K562 (cell line): Measurements from ENCODE around the gene HELZ2. TPM values are rescaled to one million over a fixed set of nuclear protein-coding genes. Genes with fewer than 3 reads are reported as not detected.
A peak's percentile ranks its signal among the peaks of the same experiment; 100 is the strongest.

Experiments
- ATAC-seq: fragments of 200-7000 bp; cut with Tn5 transposase; 3 replicates; pipeline ENCODE4 v1.9.1; 2020; ENCODE audit warnings: moderate library complexity
- BruUV-seq: library from RNA; stranded (reverse); fragments of 400-500 nt; replicated peaks from 2 replicates; lab custom pipeline; 2021; lab: Mats Ljungman, UMichigan
- CTCF ChIA-PET: fragments of 300-600 bp; formaldehyde crosslinking; extraction: SDS; loops from one replicate; lab custom pipeline; 2021; ENCODE audit warnings: low intra/inter-chr PET ratio; lab: Yijun Ruan, JAX
- POLR2A ChIA-PET: fragments of 300-600, 350-650 bp; sonication (Branson Sonifier 250); formaldehyde crosslinking; extraction: SDS; loops from one replicate; lab custom pipeline; 2021; ENCODE audit warnings: antibody characterized with exemption, inconsistent platforms; lab: Yijun Ruan, JAX
- DNase-seq, 4 experiments: peaks; one replicate each; pipeline versions ENCODE4 v3.0.0 to v3.0.0-alpha.2; 2011 to 2018; ENCODE audit warnings: low spot score in 3 of 4, mixed read lengths in 3 of 4; ENCODE audit errors: extremely low read depth in 1 of 4
- FAIRE-seq: peaks from 2 replicates; lab custom pipeline; 2011; peaks lifted over from hg19 to GRCh38; lab: Jason Lieb, UNC
- H2AFZ ChIP-seq: 2 replicates; pipeline ENCODE4 v1.6.0; 2011; ENCODE audit warnings: low read depth, low read length, control low read depth, inconsistent platforms
- H3K27ac ChIP-seq: fragments of 200-600 bp; 3 replicates; pipeline ENCODE4 v1.8.0; 2011; ENCODE audit warnings: low read depth, mild to moderate bottlenecking, control low read depth, inconsistent platforms, low read length, moderate library complexity, mixed read lengths; ENCODE audit errors: extremely low read depth
- H3K27me3 ChIP-seq, 2 experiments: fragments of 300-600 bp in 1 of 2; 2 replicates in 1 of 2; 3 replicates in 1 of 2; pipeline versions ENCODE4 v1.6.0 to v1.8.0; 2011; ENCODE audit warnings: inconsistent platforms in 2 of 2, low read length in 2 of 2, mild to moderate bottlenecking in 1 of 2, mixed read lengths in 1 of 2, moderate library complexity in 1 of 2; ENCODE audit not compliant: control insufficient read depth in 2 of 2, insufficient read depth in 2 of 2
- H3K36me3 ChIP-seq: fragments of 300-600 bp; 3 replicates; pipeline ENCODE4 v1.8.0; 2011; ENCODE audit warnings: mild to moderate bottlenecking, low read length, inconsistent platforms; ENCODE audit not compliant: control insufficient read depth, insufficient read depth
- H3K4me1 ChIP-seq, 2 experiments: fragments of 200-600 bp in 1 of 2; replicated peaks in 1 of 2; 2 replicates in 1 of 2; 3 replicates in 1 of 2; pipeline versions ENCODE4 v1.5.1 to v1.8.0; 2011; ENCODE audit warnings: inconsistent platforms in 2 of 2, low read length in 2 of 2, mild to moderate bottlenecking in 1 of 2, mixed read lengths in 1 of 2, moderate library complexity in 1 of 2; ENCODE audit not compliant: control insufficient read depth in 2 of 2, insufficient read depth in 2 of 2
- H3K4me2 ChIP-seq: 2 replicates; pipeline ENCODE4 v1.6.1; 2011; ENCODE audit warnings: low read length, control low read depth, inconsistent platforms, mixed read lengths; ENCODE audit not compliant: insufficient read depth
- H3K4me3 ChIP-seq: fragments of 200-600 bp; sonication (generic), shearing (Covaris generic); 2 replicates; pipeline ENCODE4 v1.5.1; 2016; ENCODE audit warnings: control low read depth, inconsistent platforms
- H3K79me2 ChIP-seq: fragments of 200-600 bp; 3 replicates; pipeline ENCODE4 v1.8.0; 2011; ENCODE audit warnings: low read length, inconsistent platforms; ENCODE audit not compliant: control insufficient read depth, insufficient read depth
- H3K9ac ChIP-seq, 2 experiments: 2 replicates each; pipeline versions ENCODE4 v1.6.0 to v1.6.1; 2011; ENCODE audit warnings: low read depth in 2 of 2, low read length in 2 of 2, control low read depth in 1 of 2, inconsistent platforms in 1 of 2, mild to moderate bottlenecking in 1 of 2, mixed read lengths in 1 of 2; ENCODE audit not compliant: insufficient read depth in 1 of 2
- H3K9me1 ChIP-seq: one replicate; pipeline ENCODE4 v1.6.0; 2011; ENCODE audit warnings: inconsistent platforms, mild to moderate bottlenecking, low read length, moderate library complexity; ENCODE audit not compliant: control insufficient read depth, insufficient read depth
- H3K9me3 ChIP-seq: replicated peaks from 2 replicates; pipeline ENCODE4 v1.5.1; 2011; ENCODE audit warnings: low read depth, low read length, inconsistent platforms; ENCODE audit not compliant: control insufficient read depth, insufficient read depth
- H4K20me1 ChIP-seq: replicated peaks from 2 replicates; pipeline ENCODE4 v1.6.1; 2011; ENCODE audit warnings: low read length, inconsistent platforms, mixed read lengths; ENCODE audit not compliant: control insufficient read depth, insufficient read depth
- CCNT2 ChIP-seq: IDR thresholded peaks from 2 replicates; pipeline ENCODE4 v1.6.1; 2011; ENCODE audit warnings: borderline replicate concordance, low read depth, mild to moderate bottlenecking, moderate library complexity, mixed read lengths, low read length; ENCODE audit not compliant: insufficient read length; ENCODE audit errors: extremely low read depth
- HNRNPK ChIP-seq: fragments of 200-400 bp; formaldehyde crosslinking; IDR thresholded peaks from one replicate; pipeline ENCODE4 v1.6.1; 2018; ENCODE audit warnings: mild to moderate bottlenecking, low read depth, low read length; ENCODE audit not compliant: poor library complexity, severe bottlenecking
- IFI16 ChIP-seq: fragments of 250-450 bp; sonication (Bioruptor Pico); IDR thresholded peaks from 2 replicates; pipeline ENCODE4 v2.1.2; 2022; ENCODE audit warnings: mild to moderate bottlenecking, inconsistent platforms
- JUND ChIP-seq, 2 experiments: IDR thresholded peaks; 2 replicates in 1 of 2; 3 replicates in 1 of 2; pipeline ENCODE4 v1.6.1; 2011; ENCODE audit warnings: borderline replicate concordance in 2 of 2, low read depth in 2 of 2, low read length in 2 of 2, improper control_type of control experiment in 1 of 2, missing biosample characterization in 1 of 2, missing genetic modification characterization in 1 of 2, missing genetic modification reagents in 1 of 2
- NONO ChIP-seq, 2 experiments: fragments of 200-400 bp in 1 of 2; fragments of 450-650 bp in 1 of 2; formaldehyde crosslinking in 1 of 2; IDR thresholded peaks; 2 replicates each; pipeline ENCODE4 v1.6.1; 2017; ENCODE audit warnings: low read depth in 2 of 2, mild to moderate bottlenecking in 2 of 2, moderate library complexity in 2 of 2, low read length in 1 of 2
- POLR2AphosphoS2 ChIP-seq: IDR thresholded peaks from 2 replicates; pipeline ENCODE4 v1.6.1; 2012; ENCODE audit warnings: low read length, improper control_type of control experiment
- PREB ChIP-seq: sonication (generic); formaldehyde crosslinking; IDR thresholded peaks from 2 replicates; pipeline ENCODE4 v1.8.1; 2023; ENCODE audit warnings: mild to moderate bottlenecking, missing genetic modification reagents
- ZNF184 ChIP-seq: sonication (generic); formaldehyde crosslinking; IDR thresholded peaks from 2 replicates; pipeline ENCODE4 v1.5.0; 2020; ENCODE audit warnings: missing genetic modification reagents
- ZNF583 ChIP-seq: fragments of 250-450 bp; sonication (Bioruptor Pico); IDR thresholded peaks from 2 replicates; pipeline ENCODE4 v1.4.0; 2020
- ZNF655 ChIP-seq: fragments of 250-450 bp; sonication (Bioruptor Pico); IDR thresholded peaks from 2 replicates; pipeline ENCODE4 v1.5.0; 2021
- whole genome bisulfite sequencing: fragments of 100-300 bp; shearing (Covaris generic); methylation state at CpG from one replicate; pipeline ENCODE4 v1.1.6; 2016; ENCODE audit warnings: low coverage, mixed read lengths; ENCODE audit not compliant: insufficient coverage; ENCODE audit errors: missing lambda C conversion rate; 5-methylcytosine and 5-hydroxymethylcytosine counted together
- in situ Hi-C: fragments of 300-500 bp; cut with MboI; formaldehyde crosslinking; loops from 4 replicates; pipeline ENCODE4 v1.15.0; 2018; ENCODE audit warnings: inconsistent platforms, mixed read lengths
- intact Hi-C: fragments of 100-400 bp; cut with micrococcal nuclease; formaldehyde crosslinking; loops from 2 replicates; pipeline ENCODE4 v1.14.2; 2022
- polyA plus RNA-seq, 8 experiments: library from polyadenylated mRNA; depleted of rRNA in 4 of 8; stranded (reverse) in 5 of 8; unstranded in 3 of 8; fragments of >200 nt; fragmentation: Nextera tagmentation in 2 of 8; fragmentation: Illumina TruSeq in 1 of 8; extraction: Ambion mirVana in 2 of 8; extraction: Trizol in 1 of 8; gene quantifications; 2 replicates each; pipeline versions ENCODE4 v1.2.1 to v1.2.3, GENCODE V29; 2011 to 2014; ENCODE audit warnings: inconsistent platforms in 1 of 8, missing spikeins in 1 of 8
- total RNA-seq, 7 experiments: library from RNA; depleted of rRNA in 6 of 7; stranded (reverse); fragments of >200 nt in 6 of 7; fragmentation: Illumina TruSeq in 2 of 7; extraction: Trizol in 2 of 7; gene quantifications; 2 replicates each; pipeline versions ENCODE4 v1.2.1 to v1.2.3, GENCODE V29; 2011 to 2021; ENCODE audit warnings: low replicate concordance in 1 of 7
- TF ChIP-seq, protein P1 (sequence below), 2 experiments: fragments of 200-800 bp in 1 of 2; sonication (Bioruptor generic) in 1 of 2; sonication (generic) in 1 of 2; formaldehyde crosslinking in 1 of 2; IDR thresholded peaks in 1 of 2; conservative IDR thresholded peaks in 1 of 2; 2 replicates each; pipeline versions ENCODE4 v1.5.0 to v1.6.1; 2016 to 2020; ENCODE audit warnings: missing compliant biosample characterization in 1 of 2, missing genetic modification characterization in 1 of 2, missing genetic modification reagents in 1 of 2
- TF ChIP-seq, protein P2 (sequence below): fragments of 250-450 bp; sonication (Bioruptor Pico); IDR thresholded peaks from 2 replicates; pipeline ENCODE4 v1.5.1; 2021; ENCODE audit warnings: mild to moderate bottlenecking

Gene HELZ2
- total and polyA plus RNA-seq, 9 of the 15 experiments (the other 6 are each of a cell fraction or from before 2014, with no cell fraction given), result 0.03 to 7.8 (median 2.9) TPM; not detected in 1

GRCh38 chr20:63537525-63538203, 36.4 kb downstream of the HELZ2 start:
- FAIRE-seq, result no peak
- no peaks in the 10 kb centered on the region for H3K9me1 ChIP-seq
- peaks cover 3% of the 10 kb centered on the region for H4K20me1 ChIP-seq
- H3K4me1 ChIP-seq, result peaks cover 6 to 90% of the 10 kb centered on the region in 2 experiments; a peak in 4 of 5 replicates
- WGBS, result 13% methylated on average over 22 of the region's 34 CpGs
- ATAC-seq, result peak; percentile 95
- intact Hi-C loops, result loop anchor here (2.0 to 10.0 kb wide), 4 partner anchors 117 to 500 kb away; partner anchors contain the start of genes ARFRP1, C20orf204, RTEL1 and STMN3
- peak overlapping the region; percentile 53 for H3K4me2 ChIP-seq
- peak; percentile 90 to 94 (median 92) for DNase-seq
- no peak overlapping the region for H3K4me3 ChIP-seq
- BruUV-seq, result no TSS peak
- ChIA-PET CTCF (interaction anchor here (0.7 to 3.4 kb wide), 6 partner anchors 169 to 513 kb away, joined by 3 to 25 read pairs (median 4); no protein-coding TSS in a partner anchor), POLR2A (interaction anchor here (0.6 to 1.3 kb wide), 7 partner anchors 9 to 414 kb away, joined by 3 to 5 read pairs (median 3); partner anchors contain the start of gene DNAJC5)
- no peaks in the 10 kb centered on the region for H3K9me3 ChIP-seq
- H3K27ac ChIP-seq, result no peak overlapping the region
- H3K27me3 ChIP-seq, result peaks cover 0 to 26% of the 10 kb centered on the region in 2 experiments; a peak in 2 of 5 replicates
- peak overlapping the region; percentile 92 for H2AFZ ChIP-seq
- H3K79me2 ChIP-seq, result no peaks in the 10 kb centered on the region
- H3K36me3 ChIP-seq, result no peaks in the 10 kb centered on the region
- peak overlapping the region; percentile 28 to 86; a peak in 3 of 4 replicates for H3K9ac ChIP-seq
- in situ Hi-C loops, result no loop called here
- TF ChIP-seq ZNF184 (CRISPR knock-in tag) (no peak), JUND (IDR thresholded peaks at IDR 0.05; ENCODE audit: borderline replicate concordance, low read depth, low read length) (peak; percentile 36; the same call in 1 of the 2 replicates), JUND (tag; IDR thresholded peaks at IDR 0.05; ENCODE audit: borderline replicate concordance, low read depth, low read length) (no peak; the same call in 2 of the 3 replicates), PREB (CRISPR knock-in tag) (no peak), ZNF583 (CRISPR knock-in tag) (no peak), NONO (IDR thresholded peaks at IDR 0.05; ENCODE audit: low read depth in 2 of 2, low read length in 1 of 2) (no peak), POLR2AphosphoS2 (no peak), CCNT2 (no peak), HNRNPK (no peak), ZNF655 (no peak), IFI16 (CRISPR knock-in tag) (no peak)
- TF ChIP-seq, protein P1, sequence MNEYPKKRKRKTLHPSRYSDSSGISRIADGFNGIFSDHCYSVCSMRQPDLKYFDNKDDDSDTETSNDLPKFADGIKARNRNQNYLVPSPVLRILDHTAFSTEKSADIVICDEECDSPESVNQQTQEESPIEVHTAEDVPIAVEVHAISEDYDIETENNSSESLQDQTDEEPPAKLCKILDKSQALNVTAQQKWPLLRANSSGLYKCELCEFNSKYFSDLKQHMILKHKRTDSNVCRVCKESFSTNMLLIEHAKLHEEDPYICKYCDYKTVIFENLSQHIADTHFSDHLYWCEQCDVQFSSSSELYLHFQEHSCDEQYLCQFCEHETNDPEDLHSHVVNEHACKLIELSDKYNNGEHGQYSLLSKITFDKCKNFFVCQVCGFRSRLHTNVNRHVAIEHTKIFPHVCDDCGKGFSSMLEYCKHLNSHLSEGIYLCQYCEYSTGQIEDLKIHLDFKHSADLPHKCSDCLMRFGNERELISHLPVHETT (CRISPR knock-in tag; conservative IDR thresholded peaks at IDR 0.05 in 1 of 2, IDR thresholded peaks at IDR 0.05 in 1 of 2), result no peak
- TF ChIP-seq, protein P2, sequence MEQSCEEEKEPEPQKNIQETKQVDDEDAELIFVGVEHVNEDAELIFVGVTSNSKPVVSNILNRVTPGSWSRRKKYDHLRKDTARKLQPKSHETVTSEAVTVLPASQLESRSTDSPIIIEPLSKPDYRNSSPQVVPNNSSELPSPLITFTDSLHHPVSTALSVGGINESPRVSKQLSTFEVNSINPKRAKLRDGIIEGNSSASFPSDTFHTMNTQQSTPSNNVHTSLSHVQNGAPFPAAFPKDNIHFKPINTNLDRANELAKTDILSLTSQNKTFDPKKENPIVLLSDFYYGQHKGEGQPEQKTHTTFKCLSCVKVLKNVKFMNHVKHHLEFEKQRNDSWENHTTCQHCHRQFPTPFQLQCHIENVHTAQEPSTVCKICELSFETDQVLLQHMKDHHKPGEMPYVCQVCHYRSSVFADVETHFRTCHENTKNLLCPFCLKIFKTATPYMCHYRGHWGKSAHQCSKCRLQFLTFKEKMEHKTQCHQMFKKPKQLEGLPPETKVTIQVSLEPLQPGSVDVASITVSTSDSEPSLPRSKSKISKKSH (CRISPR knock-in tag), result no peak
